Activated T-helper 2 cell treated with anti-CD3 and anti-CD28 coated beads, Interferon-gamma antibody, Interleukin-2, Interleukin-4, amounts not matched to agents 10 μg/mL and 5 μg/mL and 100 μg/mL, durations not matched to agents 14 hours and 24 hours and 36 hours (primary cell): Measurements from ENCODE around the gene RSL1D1. TPM values are rescaled to one million over a fixed set of nuclear protein-coding genes. Genes with fewer than 3 reads are reported as not detected.
A peak's percentile ranks its signal among the peaks of the same experiment; 100 is the strongest.

Experiments
- DNase-seq: peaks from one replicate; pipeline ENCODE4 v3.0.0; 2021; ENCODE audit warnings: low spot score
- H3K27ac Mint-ChIP-seq: one replicate; pipeline ENCODE4 v1.8.0; 2021; ENCODE audit warnings: mixed read lengths
- H3K27me3 Mint-ChIP-seq: one replicate; pipeline ENCODE4 v1.8.0; 2021; ENCODE audit warnings: low read depth, mixed read lengths
- H3K36me3 Mint-ChIP-seq: one replicate; pipeline ENCODE4 v1.8.0; 2021; ENCODE audit warnings: low read depth, mixed read lengths
- H3K4me1 Mint-ChIP-seq: one replicate; pipeline ENCODE4 v1.8.0; 2021; ENCODE audit warnings: low read depth, mixed read lengths
- H3K4me3 Mint-ChIP-seq: one replicate; pipeline ENCODE4 v1.8.0; 2021; ENCODE audit warnings: low read depth, mild to moderate bottlenecking, moderate library complexity, mixed read lengths
- H3K9me3 Mint-ChIP-seq: one replicate; pipeline ENCODE4 v1.8.0; 2021; ENCODE audit warnings: mixed read lengths
- intact Hi-C: fragments of 100-400 bp; cut with micrococcal nuclease; formaldehyde crosslinking; loops from one replicate; pipeline ENCODE4 v1.15.1; 2023
- total RNA-seq: library from RNA; stranded (reverse); gene quantifications from 2 replicates; pipeline ENCODE4 v1.2.3, GENCODE V29; 2022

RSL1D1 gene
- total RNA-seq, result 326 and 348 TPM in 2 replicates

DNA sequence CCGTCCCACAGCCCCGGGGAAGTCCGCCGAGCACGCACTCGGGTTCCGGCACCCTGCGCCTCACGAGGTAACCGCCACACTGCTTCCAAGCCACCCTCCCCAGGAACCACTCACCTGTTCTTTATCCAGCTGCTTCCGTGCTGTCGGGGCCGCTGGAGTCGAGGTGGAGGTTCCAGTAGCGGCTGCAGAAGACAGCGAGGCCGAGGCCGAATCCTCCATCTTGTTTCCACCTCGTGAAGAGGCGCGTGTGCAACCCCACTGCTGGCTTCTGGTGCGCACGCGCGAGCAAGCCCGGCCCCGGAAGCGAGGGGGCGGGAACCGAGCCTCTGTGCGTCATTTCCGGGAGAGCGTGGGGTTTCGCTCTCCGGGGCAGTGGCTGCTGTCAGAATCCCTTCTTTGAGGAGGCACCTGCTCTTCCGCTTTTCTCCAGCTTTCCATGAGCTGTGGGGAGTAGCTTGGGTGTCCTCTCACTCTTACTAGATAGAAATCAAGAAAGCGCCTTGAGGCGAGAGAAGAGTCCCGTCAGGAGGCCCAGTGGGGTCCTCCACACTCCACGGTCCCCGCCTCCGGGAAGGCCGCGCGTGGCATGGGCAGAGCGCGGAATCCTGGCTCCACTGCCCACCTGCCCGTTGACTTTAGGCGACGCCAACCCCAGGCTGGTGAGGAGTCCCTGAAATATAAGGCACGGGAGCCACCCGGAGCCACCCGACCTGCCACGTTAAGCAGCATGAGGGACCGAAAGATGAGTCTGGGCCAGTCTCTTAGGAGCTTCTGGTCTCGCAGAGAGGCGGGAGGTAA lies at the start of gene RSL1D1:
Gene RSL1D1, minus strand, starts transcription at position 249 of the 798 bp plus-strand sequence. Its CDS starts 30 bp downstream, at position 219.
- no peaks in the 10 kb centered on the region for H3K27me3 Mint-ChIP-seq
- H3K4me1 Mint-ChIP-seq, result peaks cover 30% of the 10 kb centered on the region
- peaks cover 60% of the 10 kb centered on the region for H3K36me3 Mint-ChIP-seq

GRCh38 chr16:11901091-11901490 lies 49.7 kb upstream of the RSL1D1 start:
- Mint-ChIP-seq H3K27me3 (no peaks in the 10 kb centered on the region), H3K4me3 (no peak overlapping the region), H3K9me3 (no peaks in the 10 kb centered on the region), H3K4me1 (peaks cover 23% of the 10 kb centered on the region), H3K36me3 (peaks cover 48% of the 10 kb centered on the region), H3K27ac (peak overlapping the region; percentile 63)
- intact Hi-C loops, result no loop called here
- no peak for DNase-seq

More for the DNA sequence above, at the start of gene RSL1D1:
- intact Hi-C loops, result loop anchor here (1.0 to 5.0 kb wide), 5 partner anchors 54 to 183 kb away; partner anchors contain the start of genes GSPT1, SNN, TXNDC11 and ZC3H7A
- Mint-ChIP-seq H3K4me3 (peak within 1 kb of the TSS; percentile 98), H3K27ac (peak within 1 kb of the TSS; percentile 89), H3K9me3 (no peaks in the 10 kb centered on the region)
- peak; percentile 95 for DNase-seq

DNA sequence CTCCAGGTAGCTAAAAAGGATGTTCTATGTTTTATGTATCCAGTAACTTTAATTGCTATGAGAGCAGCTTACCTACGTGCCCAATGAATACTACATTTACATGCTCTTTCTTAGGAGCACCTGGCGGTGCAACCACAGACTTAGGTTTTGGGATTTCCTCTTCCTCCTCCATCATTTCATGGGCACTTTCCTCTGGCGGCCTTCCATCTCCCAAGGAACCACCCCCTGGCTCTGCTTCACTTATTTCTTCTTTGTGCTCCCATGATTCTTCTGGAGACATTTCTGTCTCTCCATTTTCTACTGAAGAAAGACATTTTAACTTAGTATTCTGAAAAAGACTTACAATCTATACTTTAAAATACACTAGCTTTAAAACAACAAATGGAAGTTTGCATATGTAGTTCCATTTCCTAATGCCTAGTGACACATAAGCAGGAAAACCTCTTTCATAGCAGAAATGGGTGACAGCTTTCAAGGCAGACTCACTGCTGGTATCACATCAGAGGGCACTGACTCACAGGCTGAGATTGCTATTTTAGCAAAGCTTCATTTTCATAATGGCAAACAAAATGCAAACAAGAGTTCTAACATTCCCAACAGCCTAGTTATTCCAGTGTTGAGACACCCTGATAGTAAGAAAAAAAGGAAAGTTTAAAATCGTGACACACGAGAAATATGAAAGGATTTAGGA lies 45.3 kb upstream of the RSL1D1 start:
- intact Hi-C loops, result no loop called here
- H3K4me3 Mint-ChIP-seq, result no peak overlapping the region
- H3K27ac Mint-ChIP-seq, result peak overlapping the region; percentile 51
- H3K9me3 Mint-ChIP-seq, result no peaks in the 10 kb centered on the region
- peaks cover 23% of the 10 kb centered on the region for H3K4me1 Mint-ChIP-seq
- no peaks in the 10 kb centered on the region for H3K27me3 Mint-ChIP-seq
- DNase-seq, result no peak
- H3K36me3 Mint-ChIP-seq, result peaks cover 51% of the 10 kb centered on the region

DNA sequence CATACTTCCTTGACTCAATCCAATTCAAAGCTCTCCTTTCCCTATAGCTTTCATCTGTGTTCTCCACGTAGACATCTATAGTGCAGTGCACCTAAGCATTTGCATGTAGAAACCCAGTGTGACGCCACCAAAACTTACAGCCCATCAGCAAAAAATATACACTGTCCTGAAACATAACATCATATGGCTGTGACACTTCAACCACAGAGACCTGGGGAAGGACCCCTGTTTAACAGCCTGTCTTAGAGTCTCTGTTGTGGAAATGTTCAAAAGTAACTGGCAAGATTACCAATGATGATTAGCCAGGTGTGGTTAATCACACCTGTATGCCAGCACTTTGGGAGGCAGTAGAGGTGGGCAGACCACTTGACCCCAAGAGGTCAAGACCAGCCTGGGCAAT lies 42.2 kb upstream of the RSL1D1 start:
- H3K9me3 Mint-ChIP-seq, result no peaks in the 10 kb centered on the region
- no peak overlapping the region for H3K4me3 Mint-ChIP-seq
- intact Hi-C loops, result no loop called here
- no peak for DNase-seq
- H3K27ac Mint-ChIP-seq, result no peak overlapping the region
- H3K36me3 Mint-ChIP-seq, result peaks cover 56% of the 10 kb centered on the region
- no peaks in the 10 kb centered on the region for H3K27me3 Mint-ChIP-seq
- H3K4me1 Mint-ChIP-seq, result peaks cover 10% of the 10 kb centered on the region

DNA sequence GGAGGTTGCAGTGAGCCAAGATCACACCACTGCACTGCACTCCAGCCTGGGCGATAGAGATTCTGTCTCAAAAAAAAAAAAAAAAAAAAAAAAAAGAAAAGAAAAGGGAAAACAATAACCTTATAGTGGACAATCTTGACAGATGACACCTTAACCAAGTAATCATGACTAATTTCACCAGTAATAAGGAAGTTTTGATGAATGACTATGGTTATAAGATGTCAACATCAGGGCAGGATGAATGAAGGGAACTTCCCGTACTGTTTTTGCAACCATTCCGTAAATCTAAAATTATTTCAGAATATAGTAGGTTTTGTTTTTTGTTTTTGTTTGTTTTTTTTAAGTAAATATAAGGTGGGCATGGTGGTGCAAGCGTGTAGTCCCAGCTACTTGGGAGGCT lies 41.4 kb upstream of the RSL1D1 start:
- H3K36me3 Mint-ChIP-seq, result peaks cover 57% of the 10 kb centered on the region
- no peak overlapping the region for H3K27ac Mint-ChIP-seq
- no peak for DNase-seq
- intact Hi-C loops, result no loop called here
- H3K4me1 Mint-ChIP-seq, result peaks cover 5% of the 10 kb centered on the region
- no peak overlapping the region for H3K4me3 Mint-ChIP-seq
- H3K9me3 Mint-ChIP-seq, result no peaks in the 10 kb centered on the region
- no peaks in the 10 kb centered on the region for H3K27me3 Mint-ChIP-seq

GRCh38 chr16:11890231-11890965 lies 39.1 kb upstream of the RSL1D1 start:
- no peak overlapping the region for H3K27ac Mint-ChIP-seq
- no peaks in the 10 kb centered on the region for H3K4me1 Mint-ChIP-seq
- no peaks in the 10 kb centered on the region for H3K9me3 Mint-ChIP-seq
- H3K27me3 Mint-ChIP-seq, result no peaks in the 10 kb centered on the region
- no peak overlapping the region for H3K4me3 Mint-ChIP-seq
- DNase-seq, result no peak
- intact Hi-C loops, result no loop called here
- peaks cover 62% of the 10 kb centered on the region for H3K36me3 Mint-ChIP-seq

DNA sequence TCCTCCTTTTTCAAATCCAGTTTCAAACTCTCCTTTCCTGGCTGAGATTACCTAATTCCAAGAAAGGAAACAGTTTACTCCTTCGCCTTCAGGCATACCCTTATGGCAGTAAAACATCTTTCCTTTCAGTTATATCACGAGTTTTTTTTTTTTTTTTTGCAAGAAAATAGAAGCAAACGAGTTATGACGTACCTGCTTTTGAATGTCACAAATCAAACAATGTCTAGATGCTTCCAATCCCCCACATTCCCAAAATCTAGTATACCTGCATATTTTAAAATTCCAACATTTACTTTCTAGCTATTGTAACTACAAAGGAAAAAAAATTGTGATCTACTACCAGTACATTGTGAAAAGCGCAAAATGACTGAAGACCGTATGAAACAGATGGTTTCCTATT lies 35.5 kb upstream of the RSL1D1 start:
- peaks cover 70% of the 10 kb centered on the region for H3K36me3 Mint-ChIP-seq
- peaks cover 2% of the 10 kb centered on the region for H3K4me1 Mint-ChIP-seq
- H3K27me3 Mint-ChIP-seq, result no peaks in the 10 kb centered on the region
- H3K27ac Mint-ChIP-seq, result no peak overlapping the region
- intact Hi-C loops, result no loop called here
- no peak for DNase-seq
- H3K9me3 Mint-ChIP-seq, result no peaks in the 10 kb centered on the region
- H3K4me3 Mint-ChIP-seq, result no peak overlapping the region

- Mint-ChIP-seq H3K9me3 (no peaks in the 10 kb centered on the region), H3K27me3 (no peaks in the 10 kb centered on the region), H3K4me1 (peaks cover 4% of the 10 kb centered on the region), H3K27ac (no peak overlapping the region), H3K4me3 (no peak overlapping the region), H3K36me3 (peaks cover 83% of the 10 kb centered on the region)
- no peak for DNase-seq
- intact Hi-C loops, result no loop called here
These were observed 32.7 kb upstream of the RSL1D1 start for GRCh38 chr16:11884035-11884434.

DNA sequence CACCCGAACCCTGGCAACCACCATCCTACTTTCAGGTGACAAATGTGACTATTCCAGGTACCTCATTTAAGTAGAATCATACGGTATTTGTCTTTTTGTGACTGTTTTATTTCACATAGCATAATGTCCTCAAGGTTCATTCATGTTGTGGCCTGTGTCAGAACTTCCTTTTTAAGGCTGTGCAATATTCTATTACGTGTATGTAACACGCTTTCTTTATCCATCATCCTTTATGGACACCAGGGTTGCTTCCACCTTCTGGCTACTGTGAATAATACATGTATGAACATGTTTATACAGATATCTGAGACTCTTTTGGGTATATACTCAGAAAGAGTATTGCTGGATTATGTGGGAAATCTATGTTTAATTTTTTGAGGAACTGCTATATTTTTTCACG lies 28.7 kb upstream of the RSL1D1 start:
- no peak for DNase-seq
- Mint-ChIP-seq H3K9me3 (no peaks in the 10 kb centered on the region), H3K4me1 (peaks cover 4% of the 10 kb centered on the region), H3K4me3 (no peak overlapping the region), H3K27me3 (no peaks in the 10 kb centered on the region), H3K36me3 (peaks cover 75% of the 10 kb centered on the region), H3K27ac (no peak overlapping the region)
- intact Hi-C loops, result no loop called here

DNA sequence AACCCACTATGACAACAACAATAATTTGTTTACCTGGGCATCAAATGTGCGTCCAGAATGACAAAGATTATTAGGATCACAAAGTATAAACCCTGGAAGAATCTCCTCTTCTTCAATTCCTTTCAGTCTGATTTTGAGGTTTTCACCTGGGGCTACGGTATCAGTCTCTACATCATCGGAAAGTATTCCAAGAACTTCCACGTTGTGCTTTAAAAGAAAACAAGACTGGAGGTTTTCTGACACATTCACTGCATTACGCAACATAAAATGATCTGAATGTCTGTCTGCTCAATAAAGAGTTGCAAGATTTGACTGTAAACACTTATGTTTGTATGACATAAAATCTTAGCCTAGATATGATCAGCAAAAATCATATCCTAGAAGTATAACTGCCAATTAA lies 26.0 kb upstream of the RSL1D1 start:
- Mint-ChIP-seq H3K27me3 (no peaks in the 10 kb centered on the region), H3K4me1 (peaks cover 3% of the 10 kb centered on the region), H3K27ac (no peak overlapping the region), H3K9me3 (no peaks in the 10 kb centered on the region), H3K4me3 (no peak overlapping the region), H3K36me3 (peaks cover 78% of the 10 kb centered on the region)
- intact Hi-C loops, result no loop called here
- no peak for DNase-seq

- Mint-ChIP-seq H3K36me3 (peaks cover 75% of the 10 kb centered on the region), H3K4me3 (no peak overlapping the region), H3K27me3 (no peaks in the 10 kb centered on the region), H3K27ac (no peak overlapping the region), H3K4me1 (peaks cover 2% of the 10 kb centered on the region), H3K9me3 (no peaks in the 10 kb centered on the region)
- intact Hi-C loops, result no loop called here
- DNase-seq, result no peak
These were observed 25.0 kb upstream of the RSL1D1 start for GRCh38 chr16:11876306-11876705.

DNA sequence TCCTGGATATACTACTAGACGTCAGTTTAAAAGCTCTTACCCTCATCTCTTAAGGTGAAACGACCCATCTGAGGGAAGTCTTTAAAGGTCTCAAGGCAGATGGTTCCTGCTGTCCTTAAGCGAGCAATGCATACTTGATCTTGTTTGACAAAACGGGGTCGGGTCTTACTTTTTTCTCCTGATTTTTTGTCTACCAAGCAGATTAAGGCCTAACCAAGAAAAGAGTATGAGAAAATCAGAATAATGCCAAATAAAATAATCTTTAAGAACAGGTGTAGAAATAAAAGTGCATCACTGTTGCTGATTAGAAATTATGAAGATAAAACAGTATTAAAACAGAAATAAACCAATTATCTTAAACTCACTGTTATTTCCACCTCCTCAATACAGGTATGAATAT lies 24.4 kb upstream of the RSL1D1 start:
- Mint-ChIP-seq H3K9me3 (no peaks in the 10 kb centered on the region), H3K4me1 (peaks cover 1% of the 10 kb centered on the region), H3K4me3 (no peak overlapping the region), H3K27ac (no peak overlapping the region), H3K27me3 (no peaks in the 10 kb centered on the region), H3K36me3 (peaks cover 70% of the 10 kb centered on the region)
- DNase-seq, result no peak
- intact Hi-C loops, result no loop called here

GRCh38 chr16:11871193-11871592 lies 19.9 kb upstream of the RSL1D1 start:
- Mint-ChIP-seq H3K4me3 (no peak overlapping the region), H3K27me3 (no peaks in the 10 kb centered on the region), H3K4me1 (peaks cover 1% of the 10 kb centered on the region), H3K9me3 (no peaks in the 10 kb centered on the region), H3K27ac (no peak overlapping the region), H3K36me3 (peaks cover 59% of the 10 kb centered on the region)
- DNase-seq, result no peak
- intact Hi-C loops, result no loop called here
